GM12891 (cell line): ENCODE measurements around the gene CAPS2.

Source experiments
- DNase-seq: peaks from one replicate; pipeline ENCODE4 v3.0.0; 2011; ENCODE audit warnings: low spot score; ENCODE audit not compliant: insufficient read length
- FAIRE-seq: peaks from 2 replicates; lab custom pipeline; 2011; peaks lifted over from hg19 to GRCh38; lab: Jason Lieb, UNC
- PAX5 ChIP-seq: IDR thresholded peaks from 2 replicates; pipeline ENCODE4 v1.6.1; 2011; ENCODE audit warnings: low read length, moderate library complexity, mild to moderate bottlenecking; ENCODE audit not compliant: insufficient read depth, severe bottlenecking
- POLR2A ChIP-seq: IDR thresholded peaks from 2 replicates; pipeline ENCODE4 v1.6.1; 2011; ENCODE audit warnings: low read depth, low read length, control low read depth
- POLR2AphosphoS5 ChIP-seq: IDR thresholded peaks from 2 replicates; pipeline ENCODE4 v1.6.1; 2011; ENCODE audit warnings: low read depth, low read length, control low read depth
- POU2F2 ChIP-seq: IDR thresholded peaks from 2 replicates; pipeline ENCODE4 v1.6.1; 2011; ENCODE audit warnings: low read depth, mild to moderate bottlenecking, control low read depth, low read length, moderate library complexity
- SPI1 ChIP-seq: IDR thresholded peaks from 2 replicates; pipeline ENCODE4 v1.6.1; 2011; ENCODE audit warnings: low read depth, low read length, control low read depth
- TAF1 ChIP-seq: IDR thresholded peaks from 2 replicates; pipeline ENCODE4 v1.6.1; 2011; ENCODE audit warnings: low read depth, low read length, control low read depth

CAPS2 gene

DNA sequence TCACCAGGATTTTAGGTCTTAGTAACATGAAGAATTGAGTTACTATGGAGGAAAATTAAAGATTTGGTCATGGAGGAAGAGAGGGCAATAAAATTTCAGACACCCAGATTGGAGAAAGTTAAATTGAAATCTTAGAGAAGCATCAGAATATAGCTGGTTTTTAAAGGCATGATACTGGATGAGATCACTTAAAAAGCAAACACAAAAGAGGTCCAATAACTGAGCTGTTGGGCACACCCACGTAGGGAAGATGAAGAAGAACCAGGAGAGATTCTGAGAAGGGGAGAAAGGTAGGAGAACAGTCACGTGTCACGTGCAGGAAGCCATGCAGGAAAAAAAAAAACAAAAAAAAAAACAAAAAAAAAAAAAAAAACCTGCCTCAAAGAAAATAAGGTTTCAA lies 18.8 kb downstream of the CAPS2 start:
- DNase-seq (no peak), FAIRE-seq (no peak)
- TF ChIP-seq TAF1 (no peak), POLR2A (no peak), POU2F2 (no peak), SPI1 (no peak), PAX5 (no peak), POLR2AphosphoS5 (no peak)

GRCh38 chr12:75308279-75308678 lies 21.8 kb downstream of the CAPS2 start:
- FAIRE-seq (no peak), DNase-seq (no peak)
- TF ChIP-seq POLR2A (no peak), TAF1 (no peak), POLR2AphosphoS5 (no peak), PAX5 (no peak), SPI1 (no peak)

DNA sequence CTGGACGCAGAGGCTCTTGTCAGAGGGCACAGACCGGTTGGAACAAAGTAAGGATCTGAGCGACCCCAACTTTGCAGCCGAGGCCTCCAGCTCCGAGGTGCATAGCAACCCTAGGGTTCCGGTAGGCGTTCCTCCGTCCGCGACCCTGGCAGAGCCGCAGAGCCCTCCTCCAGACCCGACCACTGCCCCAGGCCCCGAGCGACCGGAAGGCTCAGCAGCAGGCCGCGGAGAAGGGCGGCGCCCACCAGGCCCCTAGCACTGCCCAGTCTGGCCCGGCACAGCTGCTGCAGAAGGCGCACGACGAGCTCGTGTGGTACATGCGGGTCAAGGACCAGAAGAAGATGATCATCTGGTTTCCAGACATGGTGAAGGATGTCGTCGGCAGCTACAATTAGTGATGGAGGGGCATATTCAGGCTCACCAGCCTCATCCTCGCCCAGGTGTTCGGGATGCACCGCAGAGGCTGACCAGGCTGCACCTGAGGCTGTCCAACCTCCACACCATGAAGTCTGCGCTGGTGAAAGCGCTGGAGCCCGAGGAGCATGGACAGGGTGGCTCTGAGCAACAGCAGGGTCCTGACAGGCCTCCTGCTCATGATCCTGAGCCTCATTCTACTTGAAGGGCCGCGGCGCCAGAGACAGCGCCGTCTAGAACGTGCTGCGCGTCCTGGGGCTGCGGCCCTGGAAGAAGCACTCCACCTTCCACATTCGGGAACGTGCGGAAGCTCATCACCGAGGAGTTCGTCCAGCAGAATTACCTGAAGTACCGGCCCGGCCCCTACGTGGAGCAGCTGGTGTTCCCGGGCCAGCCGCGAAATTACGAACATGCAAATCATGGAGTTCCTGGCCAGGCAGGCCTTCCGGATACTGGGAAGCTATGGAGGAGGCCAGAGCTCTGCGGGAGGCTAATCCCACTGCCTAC lies 24.5 kb downstream of the CAPS2 start:
- no peak for DNase-seq

DNA sequence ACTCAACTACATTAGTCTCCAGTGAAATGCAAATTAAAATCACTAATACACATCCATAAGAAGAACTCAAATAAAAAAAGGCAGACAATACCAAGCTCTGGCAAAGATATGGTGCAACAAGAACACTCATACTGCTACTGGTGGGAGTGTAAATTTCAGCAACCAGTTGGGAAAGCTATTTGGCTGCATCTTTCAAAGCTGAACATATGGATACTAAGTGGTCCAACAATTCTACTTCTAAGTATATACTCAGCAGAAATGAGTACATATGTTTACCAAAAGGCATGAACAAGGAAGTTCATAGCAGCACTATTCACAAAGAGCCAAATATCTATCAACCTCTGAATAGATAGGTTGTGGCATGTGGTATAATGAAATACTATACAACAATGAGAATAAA lies 27.3 kb downstream of the CAPS2 start:
- TF ChIP-seq PAX5 (no peak), POU2F2 (no peak), POLR2AphosphoS5 (no peak), TAF1 (no peak), SPI1 (no peak), POLR2A (no peak)
- no peak for FAIRE-seq
- DNase-seq, result no peak

More for the DNA sequence above, 24.5 kb downstream of the CAPS2 start:
- no peak for FAIRE-seq
- no peak for TF ChIP-seq POLR2AphosphoS5
- TF ChIP-seq POLR2A, result no peak
- TF ChIP-seq PAX5, result no peak
- TF ChIP-seq SPI1, result no peak
- no peak for TF ChIP-seq POU2F2
- TF ChIP-seq TAF1, result no peak

DNA sequence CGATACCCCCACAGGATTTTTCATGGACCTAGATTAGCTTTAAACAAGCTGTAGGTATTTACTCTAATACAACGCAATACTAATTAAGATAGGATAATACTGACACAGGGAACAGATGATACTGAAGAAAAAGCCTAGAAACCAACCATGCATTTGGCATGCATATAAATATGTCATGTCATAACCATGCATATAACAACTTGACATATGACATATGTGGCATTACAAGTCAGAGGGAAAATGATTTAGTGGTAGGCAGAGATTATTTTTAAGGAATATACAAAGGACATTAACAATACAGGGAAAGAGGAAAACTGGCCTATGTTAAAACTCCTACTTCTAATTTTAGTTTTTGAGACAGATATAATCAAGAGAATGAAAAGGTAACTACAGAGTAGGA lies 27.9 kb downstream of the CAPS2 start:
- TF ChIP-seq POLR2AphosphoS5 (no peak), POU2F2 (no peak), TAF1 (no peak), PAX5 (no peak), POLR2A (no peak), SPI1 (no peak)
- DNase-seq (no peak), FAIRE-seq (no peak)

DNA sequence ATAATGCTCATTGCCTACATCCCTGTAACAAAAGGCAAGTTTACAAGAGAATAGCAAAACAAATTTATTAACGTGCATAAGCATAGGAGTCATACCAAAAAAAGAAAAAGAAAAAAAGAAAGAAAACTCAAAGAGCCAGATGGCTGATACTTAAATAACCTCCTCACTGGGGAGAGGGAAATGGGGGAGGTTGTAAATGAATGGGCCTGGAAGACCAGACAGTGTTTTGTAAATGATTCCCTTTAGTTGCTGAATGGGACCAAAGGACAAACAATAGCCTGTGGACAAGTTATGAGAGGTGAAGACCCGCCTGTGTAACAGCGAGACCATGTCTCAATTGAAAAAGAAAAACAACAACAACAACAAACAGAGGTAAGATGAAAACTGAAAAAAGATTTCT lies 35.3 kb downstream of the CAPS2 start:
- FAIRE-seq (no peak), DNase-seq (no peak)
- TF ChIP-seq POLR2A (no peak), POU2F2 (no peak), TAF1 (no peak), PAX5 (no peak)

DNA sequence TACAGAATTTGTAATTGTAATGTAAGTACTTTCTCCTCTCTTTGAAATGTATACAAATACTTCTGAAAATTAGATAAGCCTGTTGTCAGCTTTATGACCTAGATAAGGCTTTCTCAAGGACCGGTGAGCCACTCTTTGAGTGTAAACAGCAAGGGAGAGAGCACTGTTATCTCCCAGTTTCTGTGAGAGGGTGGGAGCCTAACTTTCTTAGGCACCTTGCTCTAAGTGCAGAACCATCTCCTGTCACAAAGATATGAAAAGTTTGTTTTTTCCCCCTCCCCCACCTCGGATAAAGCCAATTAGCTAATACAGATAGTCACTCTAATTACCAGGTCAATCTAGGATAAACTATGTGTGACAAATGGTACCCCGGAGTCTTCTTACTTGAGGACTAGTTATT lies 35.8 kb downstream of the CAPS2 start:
- TF ChIP-seq POLR2A, result no peak
- no peak for TF ChIP-seq PAX5
- TF ChIP-seq SPI1, result no peak
- no peak for TF ChIP-seq POU2F2
- FAIRE-seq, result no peak
- DNase-seq, result no peak

DNA sequence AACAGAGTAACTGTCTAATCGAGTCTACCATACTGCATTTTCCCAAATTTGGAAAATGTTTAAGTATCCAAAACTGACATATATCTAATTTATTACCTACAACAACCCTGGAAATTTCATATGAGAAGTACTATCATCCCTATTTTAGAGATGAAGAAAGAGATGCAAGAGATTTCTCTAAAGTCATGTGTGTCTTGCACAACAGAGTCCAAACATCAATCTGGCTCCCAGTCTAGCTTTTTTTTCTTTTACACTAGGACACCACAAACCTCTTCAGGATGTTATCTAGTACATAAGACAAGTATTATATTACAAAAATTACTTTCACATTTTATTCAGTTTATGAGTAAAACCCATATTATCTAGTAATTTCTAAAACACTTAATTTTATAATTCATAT lies 39.1 kb downstream of the CAPS2 start:
- no peak for DNase-seq
- TF ChIP-seq PAX5, result no peak
- no peak for TF ChIP-seq TAF1
- TF ChIP-seq POLR2A, result no peak
- no peak for TF ChIP-seq POU2F2
- no peak for TF ChIP-seq POLR2AphosphoS5
- no peak for TF ChIP-seq SPI1
- no peak for FAIRE-seq

DNA sequence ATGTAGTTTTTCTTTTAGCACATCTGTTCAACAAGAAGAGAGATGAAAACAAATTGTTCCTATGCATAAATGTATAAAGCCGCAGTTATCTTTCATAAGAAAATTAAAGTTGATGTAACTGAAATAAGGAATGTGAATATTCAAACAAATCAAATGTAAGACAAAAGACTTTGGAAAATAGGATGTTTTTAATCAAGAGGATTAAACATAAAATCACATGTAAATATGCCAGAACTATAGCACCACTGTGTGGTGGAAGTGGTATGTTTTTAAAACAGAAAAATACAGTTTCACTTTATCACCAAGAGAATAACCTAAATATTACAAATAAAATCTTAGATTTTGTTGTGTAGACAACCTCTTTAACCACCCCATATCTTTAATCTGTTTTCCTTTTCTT lies 40.4 kb downstream of the CAPS2 start:
- DNase-seq (no peak), FAIRE-seq (no peak)
- TF ChIP-seq PAX5 (no peak), POLR2A (no peak), POU2F2 (no peak), SPI1 (no peak), TAF1 (no peak), POLR2AphosphoS5 (no peak)

- TF ChIP-seq PAX5 (no peak), SPI1 (no peak), TAF1 (no peak), POLR2AphosphoS5 (no peak), POU2F2 (no peak), POLR2A (no peak)
- no peak for FAIRE-seq
- no peak for DNase-seq
Measured at GRCh38 chr12:75288860-75289259, 41.3 kb downstream of the CAPS2 start.
